GM12864 (cell line): Measurements from ENCODE around the gene FAM174A.

Experiments used
- DNase-seq: peaks from one replicate; pipeline ENCODE4 v3.0.0-alpha.2; 2011; ENCODE audit warnings: low read depth
- H3K4me3 ChIP-seq: 2 replicates; pipeline ENCODE4 v1.5.1; 2011; ENCODE audit warnings: mild to moderate bottlenecking, low read depth, low read length, control low read depth
- CTCF ChIP-seq: IDR thresholded peaks from 2 replicates; pipeline ENCODE4 v1.5.1; 2011; ENCODE audit warnings: low read depth, mild to moderate bottlenecking, moderate library complexity, low read length, control low read depth, inconsistent platforms; ENCODE audit errors: missing control alignments

The FAM174A gene

GRCh38 chr5:100614308-100614707 is 79.1 kb downstream of the FAM174A start:
- DNase-seq: no peak
- no peak for TF ChIP-seq CTCF
- no peak overlapping the region for H3K4me3 ChIP-seq

GRCh38 chr5:100615362-100615761 is 80.2 kb downstream of the FAM174A start:
- no peak for DNase-seq
- H3K4me3 ChIP-seq: no peak overlapping the region
- no peak for TF ChIP-seq CTCF

GRCh38 chr5:100616291-100616690 is 81.1 kb downstream of the FAM174A start:
- TF ChIP-seq CTCF: no peak
- no peak for DNase-seq
- H3K4me3 ChIP-seq: no peak overlapping the region

- no peak for TF ChIP-seq CTCF
- DNase-seq: no peak
- no peak overlapping the region for H3K4me3 ChIP-seq
These were observed 81.8 kb downstream of the FAM174A start for GRCh38 chr5:100616981-100617380.

GRCh38 chr5:100623719-100624118 is 88.5 kb downstream of the FAM174A start:
- no peak overlapping the region for H3K4me3 ChIP-seq
- DNase-seq: no peak
- peak; percentile 54 for TF ChIP-seq CTCF

- H3K4me3 ChIP-seq: no peak overlapping the region
- no peak for DNase-seq
- no peak for TF ChIP-seq CTCF
These were observed 99.9 kb downstream of the FAM174A start for GRCh38 chr5:100634937-100635534.
